DND-41 (cell line): ENCODE results near the gene DLGAP1.

ENCODE experiments used
- CTCF ChIP-seq: IDR thresholded peaks from 2 replicates; pipeline ENCODE4 v1.5.1; 2012; ENCODE audit warnings: borderline replicate concordance, low read length, moderate library complexity, mild to moderate bottlenecking; ENCODE audit not compliant: poor library complexity, severe bottlenecking; ENCODE audit errors: extremely low read depth
- EZH2 ChIP-seq: IDR thresholded peaks from 3 replicates; pipeline ENCODE4 v1.6.1; 2012; ENCODE audit warnings: borderline replicate concordance, low read depth, mild to moderate bottlenecking, moderate library complexity, low read length, inconsistent platforms; ENCODE audit not compliant: severe bottlenecking

DNA sequence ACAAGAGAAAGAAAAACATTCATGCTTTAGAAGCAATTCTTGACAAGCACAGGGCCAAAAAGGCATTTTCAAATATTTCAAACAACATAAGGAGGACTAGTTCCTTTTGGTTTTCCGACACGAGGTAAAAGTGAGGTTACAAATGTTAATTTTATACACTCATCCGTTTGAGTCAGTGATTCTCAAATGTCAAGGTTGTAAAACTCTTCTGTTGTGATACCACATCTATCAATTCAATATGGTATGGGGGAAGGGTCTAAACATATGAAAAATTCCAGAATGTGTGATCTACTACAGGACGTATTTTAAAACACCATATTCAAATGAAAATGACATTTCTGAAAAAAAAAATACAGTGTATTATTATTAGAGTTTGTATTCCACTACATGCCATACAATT is 952.5 kb downstream of the DLGAP1 start:
- TF ChIP-seq CTCF = no peak
- TF ChIP-seq EZH2 = no peak
